GM12878 (cell line): Measurements from ENCODE around the gene VCAN. TPM values are rescaled to one million over a fixed set of nuclear protein-coding genes. Genes with fewer than 3 reads are reported as not detected.

ENCODE experiments used
- CEBPB ChIP-seq, 2 experiments: fragments of 150-350 bp in 1 of 2; IDR thresholded peaks; 2 replicates each; pipeline ENCODE4 v1.6.1; 2012 to 2014; ENCODE audit warnings: low read depth in 2 of 2, low read length in 2 of 2, borderline replicate concordance in 1 of 2, inconsistent platforms in 1 of 2
- EGR1 ChIP-seq, 2 experiments: IDR thresholded peaks; 1 replicate in 1 of 2; 2 replicates in 1 of 2; pipeline ENCODE4 v1.6.1; 2011 to 2012; ENCODE audit warnings: low read depth in 2 of 2, low read length in 2 of 2, borderline replicate concordance in 1 of 2, mild to moderate bottlenecking in 1 of 2, moderate library complexity in 1 of 2
- GATAD2B ChIP-seq: fragments of 450-650 bp; conservative IDR thresholded peaks from 2 replicates; pipeline ENCODE4 v1.6.1; 2017; ENCODE audit warnings: low read depth, mild to moderate bottlenecking, moderate library complexity
- HCFC1 ChIP-seq: fragments of 150-350 bp; IDR thresholded peaks from 2 replicates; pipeline ENCODE4 v1.6.1; 2014; ENCODE audit warnings: low read length
- HDGF ChIP-seq: fragments of 450-650 bp; IDR thresholded peaks from 2 replicates; pipeline ENCODE4 v1.6.1; 2016; ENCODE audit warnings: antibody characterized with exemption
- JUNB ChIP-seq: IDR thresholded peaks from 2 replicates; pipeline ENCODE4 v1.6.1; 2016; ENCODE audit warnings: antibody characterized with exemption, mild to moderate bottlenecking
- KDM1A ChIP-seq: fragments of 200-600 bp; sonication (generic); IDR thresholded peaks from 2 replicates; pipeline ENCODE4 v1.6.1; 2016; ENCODE audit warnings: borderline replicate concordance
- LARP7 ChIP-seq: fragments of 450-650 bp; IDR thresholded peaks from 2 replicates; pipeline ENCODE4 v1.6.1; 2017; ENCODE audit warnings: mild to moderate bottlenecking
- MEF2A ChIP-seq: IDR thresholded peaks from 2 replicates; pipeline ENCODE4 v1.6.1; 2011; ENCODE audit warnings: low read depth, mild to moderate bottlenecking, low read length, moderate library complexity; ENCODE audit not compliant: insufficient read depth
- MEF2B ChIP-seq: fragments of 450-650 bp; IDR thresholded peaks from 2 replicates; pipeline ENCODE4 v1.6.1; 2018; ENCODE audit warnings: mild to moderate bottlenecking, moderate library complexity; ENCODE audit not compliant: partially characterized antibody, poor library complexity, severe bottlenecking
- PAX5 ChIP-seq: IDR thresholded peaks from 2 replicates; pipeline ENCODE4 v1.6.1; 2011; ENCODE audit warnings: low read depth, low read length, borderline replicate concordance
- PML ChIP-seq: IDR thresholded peaks from 2 replicates; pipeline ENCODE4 v1.6.1; 2012; ENCODE audit warnings: low read length, inconsistent platforms
- SMAD5 ChIP-seq: IDR thresholded peaks from 2 replicates; pipeline ENCODE4 v1.6.1; 2016; ENCODE audit warnings: antibody characterized with exemption, low read depth
- SMARCA5 ChIP-seq: fragments of 450-650 bp; IDR thresholded peaks from 2 replicates; pipeline ENCODE4 v1.6.1; 2017; ENCODE audit warnings: mild to moderate bottlenecking
- TBL1XR1 ChIP-seq: IDR thresholded peaks from 2 replicates; pipeline ENCODE4 v1.6.1; 2012; ENCODE audit warnings: low read depth, low read length, improper control_type of control experiment
- YY1 ChIP-seq: IDR thresholded peaks from 2 replicates; pipeline ENCODE4 v1.6.1; 2011; ENCODE audit warnings: low read depth, mild to moderate bottlenecking, low read length
- ZNF207 ChIP-seq: fragments of 450-650 bp; IDR thresholded peaks from 2 replicates; pipeline ENCODE4 v1.6.1; 2014; ENCODE audit warnings: antibody characterized with exemption, mild to moderate bottlenecking, borderline replicate concordance
- polyA plus RNA-seq, 11 experiments: library from polyadenylated mRNA; depleted of rRNA in 4 of 11; unstranded in 6 of 11; stranded (reverse) in 5 of 11; fragments of >200 nt; fragmentation: Nextera tagmentation in 4 of 11; fragmentation: Illumina TruSeq in 1 of 11; extraction: Ambion mirVana in 4 of 11; extraction: Trizol in 1 of 11; gene quantifications; 1 replicate in 1 of 11; 2 replicates in 10 of 11; pipeline versions ENCODE4 v1.2.1 to v1.2.3, GENCODE V29; 2011 to 2016; ENCODE audit warnings: inconsistent platforms in 2 of 11, missing spikeins in 2 of 11, low read depth in 1 of 11
- total RNA-seq, 4 experiments: library from RNA; depleted of rRNA in 3 of 4; stranded (reverse); fragments of >200 nt in 3 of 4; fragmentation: Illumina TruSeq in 1 of 4; extraction: Trizol in 1 of 4; gene quantifications; 2 replicates each; pipeline versions ENCODE4 v1.2.1 to v1.2.3, GENCODE V29; 2013 to 2021
- TF ChIP-seq, protein P1 (sequence below): fragments of 450-650 bp; IDR thresholded peaks from 2 replicates; pipeline ENCODE4 v1.6.1; 2016; ENCODE audit warnings: mild to moderate bottlenecking
- TF ChIP-seq, protein P2 (sequence below): fragments of 450-650 bp; IDR thresholded peaks from 2 replicates; pipeline ENCODE4 v1.6.1; 2017; ENCODE audit warnings: mild to moderate bottlenecking, low read depth, inconsistent platforms; ENCODE audit not compliant: poor library complexity, severe bottlenecking

Gene VCAN
- total and polyA plus RNA-seq, 10 of the 15 experiments (the other 5 are each of a cell fraction or from before 2014, with no cell fraction given) = 1.2 to 15.2 (median 4.5) TPM

DNA sequence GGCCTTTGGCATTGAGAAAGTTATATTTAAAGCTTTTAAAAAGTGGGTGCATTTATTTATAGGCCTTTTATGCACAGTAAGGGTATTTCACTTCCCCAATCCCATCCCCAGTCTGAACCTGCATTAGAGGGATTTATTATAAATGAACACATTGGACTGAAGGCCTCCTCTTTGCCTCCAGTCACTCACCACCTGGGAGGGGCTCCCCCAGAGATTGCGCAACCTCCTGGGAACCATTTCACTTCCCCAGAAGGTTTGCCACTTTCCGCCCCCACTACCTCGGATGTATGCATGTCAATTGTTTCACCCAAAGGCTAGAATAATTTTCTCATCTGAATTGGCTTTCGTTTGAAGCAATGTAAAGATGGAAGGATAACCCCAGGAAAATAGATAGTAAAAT lies 29.8 kb upstream of the VCAN start (continued):
- no peak for TF ChIP-seq SMARCA5
- peak; percentile 98 to 99 for TF ChIP-seq CEBPB (IDR thresholded peaks at IDR 0.05; ENCODE audit: borderline replicate concordance in 1 of 2, low read depth in 2 of 2, low read length in 2 of 2)
- no peak for TF ChIP-seq PML
- TF ChIP-seq GATAD2B = no peak
- TF ChIP-seq YY1 = 0 out of 2 replicates have a peak, but pooled peaks have one; percentile 53
- TF ChIP-seq KDM1A = no peak
- TF ChIP-seq MEF2B = peak; percentile 45
- TF ChIP-seq, protein P1, sequence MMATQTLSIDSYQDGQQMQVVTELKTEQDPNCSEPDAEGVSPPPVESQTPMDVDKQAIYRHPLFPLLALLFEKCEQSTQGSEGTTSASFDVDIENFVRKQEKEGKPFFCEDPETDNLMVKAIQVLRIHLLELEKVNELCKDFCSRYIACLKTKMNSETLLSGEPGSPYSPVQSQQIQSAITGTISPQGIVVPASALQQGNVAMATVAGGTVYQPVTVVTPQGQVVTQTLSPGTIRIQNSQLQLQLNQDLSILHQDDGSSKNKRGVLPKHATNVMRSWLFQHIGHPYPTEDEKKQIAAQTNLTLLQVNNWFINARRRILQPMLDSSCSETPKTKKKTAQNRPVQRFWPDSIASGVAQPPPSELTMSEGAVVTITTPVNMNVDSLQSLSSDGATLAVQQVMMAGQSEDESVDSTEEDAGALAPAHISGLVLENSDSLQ = 0 out of 2 replicates have a peak, but pooled peaks have one; percentile 7
- no peak for TF ChIP-seq EGR1 (IDR thresholded peaks at IDR 0.05; ENCODE audit: borderline replicate concordance in 1 of 2, low read depth in 2 of 2, low read length in 2 of 2)
- no peak for TF ChIP-seq JUNB
- no peak for TF ChIP-seq HDGF
- no peak for TF ChIP-seq ZNF207
- no peak for TF ChIP-seq LARP7
- 0 out of 2 replicates have a peak, but pooled peaks have one; percentile 43 for TF ChIP-seq MEF2A
- TF ChIP-seq PAX5 = no peak
- TF ChIP-seq, protein P2, sequence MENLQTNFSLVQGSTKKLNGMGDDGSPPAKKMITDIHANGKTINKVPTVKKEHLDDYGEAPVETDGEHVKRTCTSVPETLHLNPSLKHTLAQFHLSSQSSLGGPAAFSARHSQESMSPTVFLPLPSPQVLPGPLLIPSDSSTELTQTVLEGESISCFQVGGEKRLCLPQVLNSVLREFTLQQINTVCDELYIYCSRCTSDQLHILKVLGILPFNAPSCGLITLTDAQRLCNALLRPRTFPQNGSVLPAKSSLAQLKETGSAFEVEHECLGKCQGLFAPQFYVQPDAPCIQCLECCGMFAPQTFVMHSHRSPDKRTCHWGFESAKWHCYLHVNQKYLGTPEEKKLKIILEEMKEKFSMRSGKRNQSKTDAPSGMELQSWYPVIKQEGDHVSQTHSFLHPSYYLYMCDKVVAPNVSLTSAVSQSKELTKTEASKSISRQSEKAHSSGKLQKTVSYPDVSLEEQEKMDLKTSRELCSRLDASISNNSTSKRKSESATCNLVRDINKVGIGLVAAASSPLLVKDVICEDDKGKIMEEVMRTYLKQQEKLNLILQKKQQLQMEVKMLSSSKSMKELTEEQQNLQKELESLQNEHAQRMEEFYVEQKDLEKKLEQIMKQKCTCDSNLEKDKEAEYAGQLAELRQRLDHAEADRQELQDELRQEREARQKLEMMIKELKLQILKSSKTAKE = no peak
- no peak for TF ChIP-seq TBL1XR1
- no peak for TF ChIP-seq SMAD5
- no peak for TF ChIP-seq HCFC1
